Heart left ventricle (tissue), 13 donors: ENCODE results near the gene TTLL1.

Experiments
- CTCF ChIP-seq, 12 donors: fragments of 200-600 bp; sonication (generic) in 4 of 12; IDR thresholded peaks; one replicate each; pipeline versions ENCODE4 v1.5.0 to v1.8.0; 2018 to 2022; ENCODE audit warnings: antibody characterized with exemption in 12 of 12, mild to moderate bottlenecking in 5 of 12
- POLR2A ChIP-seq, 2 donors: fragments of 450-650 bp; IDR thresholded peaks; one replicate each; pipeline ENCODE4 v1.6.1; 2017; ENCODE audit warnings: antibody characterized with exemption in 2 of 2, mild to moderate bottlenecking in 2 of 2, moderate library complexity in 2 of 2
- donor health status: ischemic (EF 13 %, LVEDD 7.1; RV severe dilation, severe dysfunction).
- donor health status: DM: no; HTN: yes; CAD: no.
- donor health status: DM: no; HTN: no; CAD: no.
- donor health status: ischemic (EF 25% LVEDD 6.9; RV normal size, moderate dysfunction).
- donor health status: ischemic (EF 25% LVEDD 5.7; RV mildly dilated, moderate dysfunction).
- donor health status: ischemic (EF 35%, LVEDD 5.7; RV mildly dilated, moderate dysfunction).
- donor health status: nonischemic (EF 11% LVEDD 7.7; RV severe dilation, severe dysfunction).
- donor health status: DM: yes; HTN: yes; CAD: no.
- donor health status: PGD.
- donor health status: ischemic (EF 29% LVEDD 5.4; RV normal size, mild dysfunction).
- donor health status: nonischemic (EF 23%, LVEDD 6.1; RV moderate dilation, normal function).

GRCh38 chr22:43011079-43011478, 78.1 kb downstream of the TTLL1 start:
- TF ChIP-seq CTCF (IDR thresholded peaks at IDR 0.05) (no peak), POLR2A (IDR thresholded peaks at IDR 0.05) (no peak)
